ENCODE data around the gene MICOS13.

MICOS13 gene

DNA sequence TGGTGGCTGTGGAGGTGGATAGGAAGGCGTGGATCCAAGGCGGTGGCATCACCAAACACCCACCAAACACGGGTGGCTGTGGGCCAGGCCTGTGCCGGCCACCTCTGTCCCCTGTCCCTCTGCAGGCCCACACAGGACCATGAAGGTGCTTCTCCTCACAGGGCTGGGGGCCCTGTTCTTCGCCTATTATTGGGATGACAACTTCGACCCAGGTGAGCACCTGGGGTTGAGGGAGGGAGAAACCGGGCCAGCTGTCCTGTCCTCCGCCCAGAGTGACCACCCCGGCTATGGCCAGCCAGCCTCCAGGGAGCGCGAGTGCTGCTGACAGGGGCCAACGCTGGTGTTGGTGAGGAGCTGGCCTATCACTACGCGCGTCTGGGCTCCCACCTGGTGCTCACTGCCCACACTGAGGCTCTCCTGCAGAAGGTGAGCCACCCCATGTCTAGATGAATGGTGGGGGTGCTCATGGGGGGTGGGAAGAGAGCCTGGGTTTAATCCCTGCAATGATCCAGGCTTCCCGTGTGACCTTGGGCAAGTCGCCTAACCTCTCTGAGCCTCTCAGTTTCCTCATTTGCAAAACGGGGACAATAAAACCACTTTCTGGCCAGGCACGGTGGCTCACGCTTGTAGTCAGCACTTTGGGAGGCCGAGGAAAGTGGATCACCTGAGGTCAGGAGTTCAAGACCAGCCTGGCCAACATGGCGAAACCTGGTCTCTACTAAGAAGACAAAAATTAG, 4.5 kb upstream of the MICOS13 start:
- no peak for DNase-seq (ENCODE audit: low read depth)
- TF ChIP-seq, protein P1, sequence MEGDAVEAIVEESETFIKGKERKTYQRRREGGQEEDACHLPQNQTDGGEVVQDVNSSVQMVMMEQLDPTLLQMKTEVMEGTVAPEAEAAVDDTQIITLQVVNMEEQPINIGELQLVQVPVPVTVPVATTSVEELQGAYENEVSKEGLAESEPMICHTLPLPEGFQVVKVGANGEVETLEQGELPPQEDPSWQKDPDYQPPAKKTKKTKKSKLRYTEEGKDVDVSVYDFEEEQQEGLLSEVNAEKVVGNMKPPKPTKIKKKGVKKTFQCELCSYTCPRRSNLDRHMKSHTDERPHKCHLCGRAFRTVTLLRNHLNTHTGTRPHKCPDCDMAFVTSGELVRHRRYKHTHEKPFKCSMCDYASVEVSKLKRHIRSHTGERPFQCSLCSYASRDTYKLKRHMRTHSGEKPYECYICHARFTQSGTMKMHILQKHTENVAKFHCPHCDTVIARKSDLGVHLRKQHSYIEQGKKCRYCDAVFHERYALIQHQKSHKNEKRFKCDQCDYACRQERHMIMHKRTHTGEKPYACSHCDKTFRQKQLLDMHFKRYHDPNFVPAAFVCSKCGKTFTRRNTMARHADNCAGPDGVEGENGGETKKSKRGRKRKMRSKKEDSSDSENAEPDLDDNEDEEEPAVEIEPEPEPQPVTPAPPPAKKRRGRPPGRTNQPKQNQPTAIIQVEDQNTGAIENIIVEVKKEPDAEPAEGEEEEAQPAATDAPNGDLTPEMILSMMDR (IDR thresholded peaks at IDR 0.05; ENCODE audit: control insufficient read depth, extremely low read depth, insufficient read depth): no peak
- no peak overlapping the region for H3K4me3 ChIP-seq (ENCODE audit: low read depth, low read length)

GRCh38 chr19:5683177-5683886, 3.0 kb upstream of the MICOS13 start:
- H3K4me3 ChIP-seq (ENCODE audit: low read depth, low read length): no peak overlapping the region
- DNase-seq (ENCODE audit: low read depth): no peak
- TF ChIP-seq, protein P1 (IDR thresholded peaks at IDR 0.05; ENCODE audit: control insufficient read depth, extremely low read depth, insufficient read depth): no peak

- TF ChIP-seq, protein P1 (IDR thresholded peaks at IDR 0.05; ENCODE audit: control insufficient read depth, extremely low read depth, insufficient read depth): no peak
- H3K4me3 ChIP-seq (ENCODE audit: low read depth, low read length): no peak overlapping the region
- DNase-seq (ENCODE audit: low read depth): no peak
Observed at GRCh38 chr19:5682107-5682482, 1.8 kb upstream of the MICOS13 start.

DNA sequence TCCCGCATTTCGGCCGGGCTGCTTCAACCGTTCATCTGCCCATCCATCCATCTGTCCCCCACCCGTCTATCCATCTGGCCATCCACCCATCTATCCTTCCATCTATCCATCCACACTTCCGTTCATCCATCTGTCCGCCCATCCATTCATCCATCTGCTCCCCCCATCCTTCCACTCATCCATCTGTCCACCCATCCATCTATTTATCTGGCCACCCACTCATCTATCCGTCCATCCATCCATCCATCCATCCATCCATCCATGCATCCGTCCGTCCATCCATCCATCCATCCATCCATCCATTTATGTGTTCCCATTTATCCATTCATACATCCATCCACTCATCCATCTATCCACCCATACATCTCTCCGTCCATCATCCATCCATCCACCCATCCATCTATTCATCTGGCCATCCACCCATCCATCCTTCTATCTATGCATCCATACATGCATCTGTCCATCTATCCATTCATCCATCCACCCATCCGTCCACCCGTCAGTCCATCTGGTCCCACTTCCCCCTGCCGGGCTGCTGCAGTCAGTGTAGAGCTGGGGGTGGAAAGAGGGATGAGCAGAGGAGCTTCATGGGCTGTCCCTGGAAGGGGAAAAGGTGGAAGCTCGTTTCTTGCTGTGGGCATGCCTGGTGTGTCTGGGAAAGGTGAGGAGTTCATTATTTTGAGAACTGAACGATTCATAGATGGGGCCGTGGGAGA, 1.2 kb upstream of the MICOS13 start:
- TF ChIP-seq, protein P1 (IDR thresholded peaks at IDR 0.05; ENCODE audit: control insufficient read depth, extremely low read depth, insufficient read depth): no peak
- DNase-seq (ENCODE audit: low read depth): no peak
- peak overlapping the region; percentile 87 for H3K4me3 ChIP-seq (ENCODE audit: low read depth, low read length)

DNA sequence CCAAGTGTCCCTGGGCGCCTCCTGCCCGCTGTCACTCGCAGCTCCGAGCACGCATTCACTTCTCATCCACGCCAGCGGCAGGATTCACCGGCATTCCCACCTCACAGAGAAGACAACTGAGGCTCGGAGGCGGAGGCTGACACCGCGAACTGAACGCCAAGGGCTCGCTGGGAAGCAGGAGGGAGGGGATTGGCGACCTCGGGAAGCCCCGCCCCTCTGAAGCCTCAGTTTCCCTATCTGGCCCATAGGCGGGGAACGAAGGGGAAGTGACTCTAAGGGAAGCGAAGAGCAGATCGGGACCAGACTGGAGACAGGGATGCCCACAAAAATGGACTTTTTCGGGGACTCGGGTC, 256 bp downstream of the MICOS13 start:
- TF ChIP-seq, protein P1 (IDR thresholded peaks at IDR 0.05; ENCODE audit: control insufficient read depth, extremely low read depth, insufficient read depth): no peak
- H3K4me3 ChIP-seq (ENCODE audit: low read depth, low read length): peak overlapping the region; percentile 87
- no peak for DNase-seq (ENCODE audit: low read depth)

GRCh38 chr19:5679289-5680083, 830 bp downstream of the MICOS13 start:
- TF ChIP-seq, protein P1 (IDR thresholded peaks at IDR 0.05; ENCODE audit: control insufficient read depth, extremely low read depth, insufficient read depth): no peak
- no peak for DNase-seq (ENCODE audit: low read depth)
- H3K4me3 ChIP-seq (ENCODE audit: low read depth, low read length): peak overlapping the region; percentile 87
